GM21515 (cell line): ENCODE measurements around the gene BICD2.
"Not testable (repeated sequence)": the region's sequence is repeated elsewhere in the genome, so short reads cannot be mapped to it uniquely, and the experiment has no call there.

Source experiments
- ATAC-seq: cut with Tn5 transposase; IDR thresholded peaks from one replicate; pipeline ENCODE4 v1.9.1; 2021; ENCODE audit not compliant: unreplicated experiment

BICD2 gene

DNA sequence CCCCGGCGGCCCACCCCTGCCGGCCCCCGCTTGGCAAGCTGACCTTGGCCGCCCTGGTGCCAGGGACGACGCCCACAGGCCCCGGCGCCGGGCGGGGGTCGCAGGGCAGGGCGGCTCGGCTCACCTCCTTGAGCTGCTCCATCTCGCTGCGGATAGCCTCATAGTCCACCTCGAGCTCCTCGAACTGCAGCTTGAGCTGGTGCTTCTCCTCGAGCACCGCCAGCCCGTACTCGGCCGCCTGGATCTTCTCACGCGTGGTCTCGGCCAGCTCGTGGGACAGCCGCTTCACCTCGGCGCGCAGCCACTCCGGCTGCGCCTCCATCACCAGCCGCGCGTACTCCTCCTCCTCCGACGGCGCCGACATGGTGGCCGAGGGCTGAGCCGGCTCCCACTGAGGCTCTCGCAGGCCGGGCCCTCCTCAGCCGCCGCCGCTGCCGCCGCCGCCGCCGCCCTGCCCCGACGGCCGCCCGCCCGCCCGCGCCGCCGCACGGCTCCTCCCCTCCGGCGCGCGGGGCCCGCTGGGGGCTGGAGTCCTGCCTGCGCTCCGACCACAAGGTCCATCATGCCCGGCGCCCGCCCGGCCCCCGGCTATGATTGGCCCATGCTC is at the start of gene BICD2:
TSS of gene BICD2 (minus strand) at position 453 of the 607 bp plus-strand sequence. CDS start at position 364, 89 bp downstream.
- ATAC-seq: no peak

DNA sequence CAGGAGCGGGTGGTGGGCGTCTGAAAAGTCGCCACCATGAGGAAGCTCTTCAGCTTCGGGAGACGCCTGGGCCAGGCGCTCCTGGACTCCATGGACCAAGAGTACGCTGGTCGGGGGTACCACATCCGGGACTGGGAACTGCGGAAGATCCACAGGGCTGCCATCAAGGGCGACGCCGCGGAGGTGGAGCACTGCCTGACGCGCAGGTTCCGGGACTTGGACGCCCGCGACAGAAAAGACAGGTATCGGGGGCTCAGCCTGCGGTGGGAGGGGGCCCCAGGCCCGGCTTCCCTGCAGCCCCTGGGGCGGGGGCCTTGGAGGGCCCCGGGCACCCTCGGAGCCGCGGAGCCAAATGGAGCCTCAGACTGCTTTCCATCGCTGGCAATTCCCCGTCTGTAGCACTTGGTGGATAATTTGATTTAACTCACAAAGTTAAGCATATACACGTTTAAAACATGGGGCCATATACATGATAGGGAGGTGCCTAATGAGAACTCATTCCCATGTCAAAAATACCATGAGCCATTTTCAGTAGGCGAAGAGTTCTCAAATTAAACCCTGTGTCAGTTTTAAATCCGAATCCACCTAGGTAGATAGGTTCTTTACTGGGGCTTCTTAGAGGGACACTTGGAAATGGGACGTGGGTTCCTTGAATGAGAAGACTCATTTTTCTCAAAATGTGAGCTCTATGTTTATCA is 45.1 kb upstream of the BICD2 start:
- not testable (repeated sequence) for ATAC-seq

DNA sequence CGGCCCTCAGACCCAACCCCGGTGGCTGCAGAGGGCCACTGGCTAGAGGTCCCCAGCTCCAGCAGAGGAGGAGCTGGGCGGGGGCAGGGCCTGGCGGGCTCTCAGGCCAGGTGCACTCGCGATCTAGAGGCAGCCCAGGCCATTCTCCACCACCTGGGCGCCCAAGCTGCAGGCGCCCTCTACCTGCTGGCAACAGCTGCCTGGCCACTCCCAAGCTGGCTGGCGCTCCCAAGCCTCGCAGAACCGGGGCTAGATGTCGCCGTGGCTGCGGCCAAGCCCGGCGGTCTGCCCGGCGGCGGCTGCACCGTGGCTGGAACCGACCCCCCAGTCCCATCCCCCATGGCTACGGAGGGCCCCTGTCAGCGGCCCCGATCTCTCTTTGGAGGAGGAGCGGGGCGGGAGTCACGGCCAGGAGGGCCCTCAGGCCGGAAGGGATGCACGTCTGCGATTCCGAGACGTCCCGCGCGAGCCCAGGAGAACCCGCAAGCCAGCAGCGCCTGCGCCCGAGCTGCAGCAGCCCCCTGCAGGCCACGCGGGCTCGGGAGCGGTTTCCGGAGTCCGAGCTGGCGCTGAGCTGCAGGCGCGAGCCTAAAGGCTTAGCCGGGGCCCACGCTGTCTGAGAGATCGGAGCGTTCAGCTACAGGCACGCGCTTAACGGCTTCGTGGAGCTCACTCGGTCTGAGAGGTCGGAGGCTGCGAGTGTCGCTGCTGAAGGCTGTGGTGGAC is 44.3 kb upstream of the BICD2 start:
- no peak for ATAC-seq

DNA sequence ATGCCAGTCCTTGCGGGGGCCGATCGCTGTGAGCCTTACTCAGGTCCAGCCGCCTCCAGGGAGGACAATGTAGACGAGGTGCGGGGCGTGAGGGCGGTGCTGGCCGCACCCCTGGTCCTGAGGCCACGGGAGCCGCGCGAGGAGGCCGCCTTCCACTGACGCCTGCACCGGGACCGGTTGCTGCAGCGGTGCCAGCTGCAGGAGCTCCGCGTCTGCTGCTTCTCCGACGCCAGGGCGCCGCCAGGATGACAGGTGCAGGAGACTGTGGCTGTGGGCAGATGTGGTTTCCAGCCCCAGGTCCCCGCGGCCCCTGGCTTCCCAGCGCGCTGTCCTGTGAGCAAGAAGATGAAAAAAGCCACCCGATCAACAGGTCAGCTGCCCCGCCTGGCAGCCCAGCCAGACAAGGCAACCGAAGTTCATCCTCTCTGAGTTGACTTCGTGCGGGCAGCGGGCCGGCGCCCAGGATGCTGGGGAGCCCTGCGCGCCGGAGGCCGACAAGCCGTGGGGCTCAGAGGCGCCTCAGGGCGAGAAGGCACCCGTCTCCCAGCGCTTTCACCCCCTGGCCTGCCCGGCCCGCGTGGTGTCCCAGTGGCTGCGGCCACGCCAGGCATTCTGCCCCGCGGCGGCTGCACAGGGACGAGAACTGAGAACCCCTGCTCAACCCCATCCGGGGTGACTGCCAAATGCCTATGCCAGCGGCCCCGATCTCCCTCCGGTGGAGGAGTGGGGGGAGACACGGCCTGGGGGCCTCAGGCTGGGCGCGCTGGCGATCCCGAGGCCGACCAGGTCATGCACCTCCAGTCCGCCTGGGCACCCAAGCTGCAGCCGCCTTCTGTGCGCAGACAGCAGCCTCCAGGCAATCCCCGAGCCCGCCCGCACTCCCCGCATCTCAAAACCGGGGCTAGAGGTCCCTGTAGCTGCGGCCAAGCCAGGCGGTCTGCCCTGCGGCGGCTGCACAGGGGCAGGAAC is 43.4 kb upstream of the BICD2 start:
- no peak for ATAC-seq

DNA sequence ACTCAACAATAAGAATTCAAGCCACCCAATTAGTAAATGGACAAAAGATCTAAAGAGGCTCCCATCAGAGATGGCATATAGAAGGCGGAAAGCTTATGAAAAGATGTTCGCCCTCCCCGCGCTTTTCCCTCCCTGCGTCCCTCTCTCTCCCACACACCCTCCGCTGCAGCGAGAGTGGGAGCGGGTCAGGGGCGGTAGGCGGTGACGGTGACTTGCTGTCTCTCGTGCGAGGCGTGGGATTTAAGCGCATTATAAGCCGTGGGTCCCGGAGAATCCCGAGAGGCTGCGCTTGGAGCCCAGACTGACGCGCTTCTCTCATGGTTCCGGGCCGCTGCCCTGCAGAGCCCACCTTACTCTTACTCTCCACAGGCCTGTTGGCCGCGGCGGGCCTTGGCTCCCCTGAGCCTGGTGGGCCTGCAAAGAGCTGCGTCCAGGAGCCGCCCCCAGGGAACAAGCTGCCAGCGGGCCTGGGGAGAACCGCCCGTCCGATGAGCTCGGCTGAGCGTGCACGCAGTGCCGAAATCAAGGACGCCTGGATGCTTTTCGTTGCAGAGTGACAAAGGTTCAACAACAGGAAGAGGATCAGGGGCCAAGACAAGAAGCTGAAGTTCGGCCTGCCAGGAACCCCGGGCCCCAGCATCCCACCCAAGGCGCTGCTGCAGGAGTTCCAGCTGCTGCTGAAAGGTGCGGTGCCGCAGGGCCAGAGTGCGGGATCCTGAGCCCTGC is 42.6 kb upstream of the BICD2 start:
- ATAC-seq: no peak

DNA sequence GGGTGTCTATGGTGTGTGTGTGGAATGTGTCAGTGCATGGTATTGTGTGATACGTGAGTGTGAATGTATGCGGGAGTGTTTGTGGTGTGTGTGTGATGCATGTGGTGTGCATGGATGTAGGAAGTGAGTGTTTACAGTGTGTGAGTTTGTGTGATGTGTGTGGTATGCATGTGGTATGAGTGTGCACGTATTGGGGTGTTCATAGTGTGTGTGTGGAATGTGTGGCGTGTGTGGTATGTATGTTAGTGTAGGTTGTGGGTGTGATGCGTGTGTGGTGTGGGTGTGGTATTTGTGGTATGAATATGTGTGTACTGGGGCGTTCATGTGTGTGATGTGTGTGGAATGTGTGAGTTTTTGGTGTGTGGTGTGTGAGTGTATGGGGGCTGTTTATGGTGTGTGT is 40.1 kb upstream of the BICD2 start:
- no peak for ATAC-seq

DNA sequence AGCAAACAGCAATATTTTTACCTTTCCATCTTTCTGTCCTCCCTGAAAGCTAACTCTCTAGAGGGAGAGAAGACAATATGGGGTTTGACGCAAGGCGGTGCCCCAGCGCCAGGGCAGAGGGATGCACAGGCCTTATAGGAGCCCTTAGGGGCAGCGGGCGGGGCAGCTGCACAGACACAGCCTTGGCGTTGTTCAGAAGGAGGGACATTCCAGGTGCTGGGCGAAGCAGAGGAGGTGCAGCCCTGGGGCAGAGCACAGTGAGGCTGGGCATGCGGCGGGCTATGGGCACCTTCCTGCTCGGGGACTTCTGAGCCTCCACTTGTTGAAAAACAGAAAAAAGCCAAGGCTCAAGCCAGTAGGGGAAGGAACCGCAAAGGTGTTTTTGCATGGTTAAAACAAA is 33.7 kb upstream of the BICD2 start:
- ATAC-seq: no peak

DNA sequence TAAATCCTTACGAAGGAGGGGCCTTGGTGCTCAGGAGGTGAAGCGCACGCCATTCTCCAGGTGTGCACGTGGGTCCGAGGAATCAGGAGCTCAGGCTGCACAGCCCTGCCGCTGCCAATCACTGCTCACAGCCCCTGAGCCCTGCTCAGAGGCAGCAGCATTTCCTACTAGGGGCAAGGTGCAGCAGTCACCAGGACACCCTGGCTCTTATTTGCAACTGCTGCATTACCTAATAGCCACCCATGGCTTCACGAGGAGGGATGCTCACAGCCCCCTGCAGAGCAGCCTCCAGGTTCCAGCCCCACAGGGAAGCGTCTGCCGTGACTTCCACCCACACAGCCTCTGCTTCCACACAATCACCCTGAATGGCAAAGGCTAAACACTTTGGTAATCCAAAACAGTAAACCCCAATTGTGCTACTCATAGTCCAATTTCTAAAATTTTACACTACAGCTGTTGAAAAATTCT is 31.7 kb upstream of the BICD2 start:
- not testable (repeated sequence) for ATAC-seq

DNA sequence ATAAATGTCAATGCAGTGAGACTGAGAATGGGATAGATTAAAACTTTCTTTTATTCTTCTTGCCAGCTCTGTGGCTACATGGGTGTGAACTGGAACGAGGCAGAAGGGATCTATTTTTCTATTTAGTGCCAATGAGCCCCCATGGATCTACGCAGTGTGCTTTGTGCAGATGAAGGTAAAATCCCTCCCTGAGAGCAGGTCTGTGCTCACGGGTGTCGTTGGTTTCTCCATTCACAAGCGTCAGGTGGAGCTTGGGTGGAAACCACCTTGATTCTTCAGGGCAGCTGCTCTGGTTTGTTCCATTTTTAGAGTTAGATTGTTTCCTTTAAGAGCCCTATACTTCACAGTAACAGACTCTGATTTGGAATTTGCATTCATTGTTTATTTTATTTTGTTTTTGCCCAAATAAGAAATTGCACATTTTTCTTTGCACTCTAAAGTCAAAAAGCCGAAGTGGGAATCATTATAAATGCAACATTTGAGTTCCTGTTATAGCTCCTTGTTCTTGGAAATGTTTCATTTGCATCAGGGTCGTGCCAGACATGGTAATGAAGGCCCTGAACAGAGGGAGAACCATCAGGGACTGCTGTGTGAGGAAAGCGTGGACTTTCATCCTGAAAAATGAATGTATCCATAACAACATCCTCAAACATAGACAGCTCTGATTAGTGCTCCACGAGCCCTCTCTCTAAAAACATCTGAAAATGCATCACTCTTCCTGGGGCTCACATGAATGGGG is 31.1 kb upstream of the BICD2 start:
- no peak for ATAC-seq

DNA sequence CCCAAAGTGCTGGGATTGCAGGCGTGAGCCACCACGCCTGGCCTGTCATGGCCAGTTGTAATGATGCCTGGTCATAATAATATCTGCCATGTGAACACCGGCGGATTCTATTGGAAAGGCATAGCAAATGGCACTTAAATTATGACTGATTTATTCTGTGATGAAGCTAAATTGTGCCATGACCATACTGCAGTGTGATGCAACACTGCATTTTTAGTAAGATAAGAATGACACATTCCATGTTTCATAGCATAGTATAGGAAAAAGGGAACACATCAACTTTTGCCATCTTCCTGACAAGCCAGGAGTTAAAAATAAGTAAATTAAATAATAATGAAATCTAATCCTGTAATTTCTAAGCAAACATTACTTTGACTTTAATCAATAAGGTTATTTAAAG is 30.4 kb upstream of the BICD2 start:
- no peak for ATAC-seq

DNA sequence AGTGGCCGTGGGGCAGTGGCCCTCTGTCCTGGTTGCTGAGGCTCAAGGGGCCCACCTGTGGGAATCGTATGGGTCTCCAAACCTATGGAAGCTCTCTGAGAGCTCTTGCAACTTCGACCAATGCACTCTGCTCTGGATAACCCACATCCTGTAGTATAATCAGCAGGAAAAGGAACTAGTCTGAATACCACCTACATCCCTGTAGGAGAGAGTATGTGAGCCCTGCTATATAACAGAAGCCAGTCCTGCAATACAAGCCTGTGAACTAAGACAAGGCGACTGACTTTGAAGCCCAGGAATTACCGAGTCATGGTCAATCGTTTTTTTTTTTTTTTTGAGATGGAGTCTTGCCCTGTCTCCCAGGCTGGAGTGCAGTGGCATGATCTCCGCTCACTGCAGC is 29.8 kb upstream of the BICD2 start:
- ATAC-seq: no peak

DNA sequence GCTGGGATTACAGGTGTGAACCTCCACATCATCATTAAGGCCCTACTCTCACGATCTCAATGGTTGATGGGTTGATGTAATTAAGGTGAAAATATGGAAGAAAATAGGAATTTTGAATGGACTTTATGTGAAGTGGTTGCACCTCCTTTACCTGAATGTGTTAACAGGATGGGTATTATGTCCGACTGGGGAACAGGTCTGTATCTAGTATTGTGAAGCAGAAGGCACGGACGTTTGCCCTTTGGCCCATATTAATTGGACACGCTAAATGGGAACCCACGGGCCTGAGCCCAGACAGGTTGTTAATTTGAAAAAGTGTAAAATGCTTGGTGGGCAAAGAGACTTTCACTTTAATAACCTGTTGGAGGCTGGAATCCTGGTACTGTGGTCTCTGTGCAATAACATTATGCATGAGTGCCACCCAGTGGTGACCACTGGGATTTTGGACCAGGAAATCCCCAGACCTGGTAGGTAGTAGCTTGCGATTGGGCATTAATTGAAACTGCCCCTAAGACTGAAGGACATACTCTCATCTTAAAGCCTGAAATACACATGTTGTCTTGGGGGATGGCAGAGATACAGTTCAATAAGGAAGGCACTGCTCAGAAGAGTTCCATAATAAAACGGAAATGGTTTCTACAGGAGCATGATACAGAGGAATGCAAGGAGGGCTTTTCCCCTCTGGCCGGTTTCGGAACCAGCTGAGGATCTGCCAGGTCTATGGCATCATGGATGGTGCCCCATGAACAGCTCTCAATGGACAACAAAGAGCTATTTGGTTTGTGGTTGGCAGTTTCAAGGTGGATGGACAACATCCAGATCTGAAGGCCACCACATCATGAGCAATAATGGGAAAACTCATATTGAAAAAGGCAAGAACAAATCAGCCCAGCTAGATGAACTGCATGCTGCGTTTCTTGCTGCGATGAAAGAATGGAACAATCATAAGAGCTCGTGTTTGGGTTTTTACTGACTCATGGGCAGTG is 26.2 kb upstream of the BICD2 start:
- ATAC-seq: no peak

DNA sequence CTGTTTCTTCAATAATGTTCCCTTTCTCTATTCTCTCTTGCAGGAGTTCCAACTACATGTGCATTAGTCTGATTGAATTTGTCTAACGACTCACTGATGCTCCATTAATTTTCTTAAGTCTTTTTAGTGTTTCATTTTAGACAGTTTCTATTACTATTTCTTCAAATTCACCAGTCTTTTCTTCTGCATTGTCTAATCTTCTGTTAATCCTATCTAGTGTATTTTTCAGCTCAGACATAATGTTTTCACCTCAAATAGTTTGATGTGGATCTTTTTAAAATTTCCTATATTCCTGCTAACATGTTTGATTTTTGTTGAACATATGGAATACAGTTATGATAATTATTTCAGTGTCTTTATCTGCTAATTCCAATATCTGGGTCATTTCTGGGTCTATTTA is 21.7 kb upstream of the BICD2 start:
- no peak for ATAC-seq

DNA sequence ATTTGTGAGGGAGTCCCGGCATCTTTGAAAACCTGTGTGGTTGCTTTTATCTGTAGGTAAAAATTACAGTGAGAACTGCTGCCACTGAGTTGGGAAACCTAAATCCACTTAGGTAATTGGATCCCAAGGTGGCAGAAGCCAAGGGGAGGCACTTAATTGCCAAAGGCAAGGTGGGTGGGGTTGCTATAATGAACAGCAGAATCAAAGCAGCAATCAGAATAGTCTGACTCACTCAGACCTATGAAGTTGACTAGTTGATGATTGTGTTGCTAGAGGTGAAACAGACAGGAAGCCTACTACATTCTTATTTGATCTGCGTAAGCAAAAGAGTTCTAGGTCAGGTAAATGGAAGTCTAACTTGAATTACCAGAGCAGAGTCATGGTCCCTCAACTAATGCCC is 17.3 kb upstream of the BICD2 start:
- no peak for ATAC-seq

DNA sequence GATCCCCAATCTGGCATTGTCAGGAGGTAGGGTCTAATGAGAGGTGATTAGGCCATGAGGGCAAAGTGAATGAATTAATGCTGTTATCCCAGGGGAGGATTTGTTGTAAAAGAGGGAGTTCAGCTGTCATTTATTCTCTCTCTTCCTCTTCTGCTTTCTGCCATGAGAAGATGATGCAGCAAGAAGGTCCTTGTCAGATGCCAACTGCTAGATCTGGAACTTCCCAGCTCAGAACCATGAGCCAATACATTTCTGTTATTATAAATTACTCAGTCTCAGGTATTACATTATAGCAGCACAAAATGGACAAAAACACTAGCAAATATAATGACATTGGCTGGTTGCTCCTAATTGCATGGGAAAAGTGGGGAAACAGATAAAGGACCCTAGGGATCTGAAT is 15.6 kb upstream of the BICD2 start:
- no peak for ATAC-seq

DNA sequence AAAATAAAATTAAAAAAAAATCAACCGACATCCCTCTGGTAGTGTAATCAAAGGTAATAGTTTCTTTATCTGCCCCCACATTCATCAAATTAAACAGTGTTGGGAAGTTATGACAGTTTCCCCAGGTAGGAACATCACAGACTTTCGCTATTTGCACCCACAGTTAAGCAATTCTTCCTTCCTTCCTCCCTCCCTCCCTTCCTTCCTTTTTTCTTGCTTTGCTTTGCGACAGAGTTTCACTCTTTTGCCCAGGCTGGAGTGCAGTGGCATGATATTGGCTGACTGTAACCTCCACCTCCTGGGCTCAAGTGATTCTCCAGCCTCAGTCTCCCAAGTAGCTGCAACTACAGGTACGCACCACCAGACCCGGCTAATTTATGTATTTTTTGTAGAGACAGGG is 10.8 kb upstream of the BICD2 start:
- no peak for ATAC-seq

DNA sequence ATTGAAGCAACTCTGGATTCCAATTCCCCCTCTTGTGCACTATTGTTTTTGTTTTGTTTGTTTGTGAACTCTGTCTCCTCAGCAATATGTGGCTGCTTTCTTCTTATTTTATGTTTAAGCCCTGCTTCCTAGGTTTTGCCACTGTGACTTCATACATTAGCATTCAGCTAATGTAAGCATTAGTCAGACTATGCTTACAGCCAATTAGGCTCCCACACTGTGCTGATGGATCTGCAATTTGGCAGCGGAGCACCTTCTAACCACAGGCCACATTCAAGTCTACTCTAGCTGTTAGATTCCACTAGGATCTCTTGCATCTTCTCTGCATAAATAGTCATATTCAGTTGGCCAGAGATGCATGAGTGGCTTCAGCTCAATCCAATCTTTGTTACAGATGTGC is 9.6 kb upstream of the BICD2 start:
- no peak for ATAC-seq

DNA sequence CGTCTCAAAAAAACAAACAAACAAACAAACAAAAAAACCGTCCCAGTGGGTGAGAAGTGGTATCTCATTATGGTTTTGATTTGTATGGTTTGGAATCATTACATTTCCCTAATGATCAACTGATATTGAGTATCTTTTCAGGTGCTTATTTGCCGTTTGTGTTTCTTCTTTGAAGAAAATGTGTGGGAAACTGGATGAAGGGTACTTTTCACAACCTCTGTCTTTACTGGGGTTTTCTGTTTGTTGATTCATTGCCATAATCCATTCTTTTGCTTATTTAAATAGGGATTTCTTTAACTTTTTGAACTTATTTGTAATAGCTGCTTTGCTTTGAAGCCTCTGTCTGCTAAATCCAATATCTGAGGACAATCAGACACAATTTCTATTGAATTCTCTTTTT is 9.2 kb upstream of the BICD2 start:
- ATAC-seq: no peak

DNA sequence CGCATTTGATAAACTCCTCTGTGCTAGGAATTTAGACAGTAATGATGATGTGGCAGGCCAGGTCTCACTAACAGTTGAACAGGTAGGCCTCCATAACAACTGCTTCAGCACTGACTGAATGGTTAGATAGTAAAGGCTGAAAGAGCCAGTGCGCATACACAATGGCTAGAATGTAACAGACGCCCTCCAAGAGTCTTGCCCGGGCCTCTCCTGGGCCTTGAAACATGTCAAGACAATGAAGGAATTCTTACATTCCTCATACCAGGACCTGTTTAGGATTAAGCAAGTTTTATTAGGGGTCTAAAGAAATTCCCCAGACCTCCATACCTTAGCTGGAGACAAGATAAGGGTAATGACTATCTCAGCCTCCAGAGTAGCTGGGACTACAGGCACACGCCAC is 6.7 kb upstream of the BICD2 start:
- no peak for ATAC-seq
